Mononuclear cell (primary cell): Measurements from ENCODE around the gene MFNG. TPM values are rescaled to one million over a fixed set of nuclear protein-coding genes. Genes with fewer than 3 reads are reported as not detected.
"Not testable (repeated sequence)": the region's sequence is repeated elsewhere in the genome, so short reads cannot be mapped to it uniquely, and the experiment has no call there.

Experiments used
- H3K27me3 ChIP-seq: 2 replicates; pipeline ENCODE4 v1.6.0; 2011; ENCODE audit warnings: low read length, control low read depth; ENCODE audit not compliant: insufficient read depth
- H3K4me1 ChIP-seq: 2 replicates; pipeline ENCODE4 v1.5.1; 2011; ENCODE audit warnings: mild to moderate bottlenecking, low read length, control low read depth; ENCODE audit not compliant: insufficient read depth
- H3K4me3 ChIP-seq: 2 replicates; pipeline ENCODE4 v1.5.1; 2011; ENCODE audit warnings: mild to moderate bottlenecking, low read length, moderate library complexity
- H3K9me3 ChIP-seq: 2 replicates; pipeline ENCODE4 v1.5.1; 2011; ENCODE audit warnings: low read depth, mild to moderate bottlenecking, control low read depth, low read length
- total RNA-seq: library from RNA; depleted of rRNA; stranded (reverse); fragments of >200 nt; gene quantifications from one replicate; pipeline ENCODE4 v1.2.3, GENCODE V29; 2012

The MFNG gene, protein sequence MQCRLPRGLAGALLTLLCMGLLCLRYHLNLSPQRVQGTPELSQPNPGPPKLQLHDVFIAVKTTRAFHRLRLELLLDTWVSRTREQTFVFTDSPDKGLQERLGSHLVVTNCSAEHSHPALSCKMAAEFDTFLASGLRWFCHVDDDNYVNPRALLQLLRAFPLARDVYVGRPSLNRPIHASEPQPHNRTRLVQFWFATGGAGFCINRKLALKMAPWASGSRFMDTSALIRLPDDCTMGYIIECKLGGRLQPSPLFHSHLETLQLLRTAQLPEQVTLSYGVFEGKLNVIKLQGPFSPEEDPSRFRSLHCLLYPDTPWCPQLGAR
- total RNA-seq: 77.0 TPM

- H3K9me3 ChIP-seq: no peaks in the 10 kb centered on the region
- H3K4me3 ChIP-seq: peak within 1 kb of the TSS; percentile 61
- H3K27me3 ChIP-seq: no peaks in the 10 kb centered on the region
- H3K4me1 ChIP-seq: peaks cover 52% of the 10 kb centered on the region
Measured at GRCh38 chr22:37486224-37486845, at the start of gene MFNG. Gene MFNG (minus strand): TSS chr22:37486384. CDS start chr22:37486177, 207 bp downstream.

- Histone ChIP-seq H3K4me1 (peaks cover 22% of the 10 kb centered on the region), H3K4me3 (no peak overlapping the region), H3K27me3 (no peaks in the 10 kb centered on the region), H3K9me3 (no peaks in the 10 kb centered on the region)
Measured at GRCh38 chr22:37535159-37535558, 49.0 kb upstream of the MFNG start.

DNA sequence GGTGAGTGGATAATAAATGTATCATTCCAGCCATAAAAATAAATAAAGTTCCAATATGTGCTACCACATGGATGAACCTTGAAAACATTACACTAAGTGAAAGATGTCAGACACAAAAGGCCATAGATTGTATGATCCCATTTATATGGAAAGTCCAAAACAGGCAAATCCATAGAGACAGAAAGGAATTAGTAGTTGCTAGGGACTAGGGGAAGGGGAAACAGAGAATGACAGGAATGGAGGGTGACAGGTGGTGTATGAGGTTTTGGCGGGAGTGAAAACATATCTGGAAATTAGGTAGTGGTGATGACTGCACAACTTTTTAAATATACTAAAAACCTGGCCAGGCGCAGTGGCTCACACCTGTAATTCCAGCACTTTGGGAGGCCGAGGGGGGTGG is 48.3 kb upstream of the MFNG start:
- H3K9me3 ChIP-seq: no peaks in the 10 kb centered on the region
- H3K4me3 ChIP-seq: no peak overlapping the region
- no peaks in the 10 kb centered on the region for H3K27me3 ChIP-seq
- H3K4me1 ChIP-seq: peaks cover 26% of the 10 kb centered on the region

- peaks cover 22% of the 10 kb centered on the region for H3K4me1 ChIP-seq
- no peak overlapping the region for H3K4me3 ChIP-seq
- H3K27me3 ChIP-seq: no peaks in the 10 kb centered on the region
- no peaks in the 10 kb centered on the region for H3K9me3 ChIP-seq
Measured at GRCh38 chr22:37533995-37534394, 47.8 kb upstream of the MFNG start.

GRCh38 chr22:37529652-37530345 is 43.6 kb upstream of the MFNG start:
- peaks cover 13% of the 10 kb centered on the region for H3K4me1 ChIP-seq
- H3K27me3 ChIP-seq: no peaks in the 10 kb centered on the region
- H3K9me3 ChIP-seq: no peaks in the 10 kb centered on the region
- no peak overlapping the region for H3K4me3 ChIP-seq

DNA sequence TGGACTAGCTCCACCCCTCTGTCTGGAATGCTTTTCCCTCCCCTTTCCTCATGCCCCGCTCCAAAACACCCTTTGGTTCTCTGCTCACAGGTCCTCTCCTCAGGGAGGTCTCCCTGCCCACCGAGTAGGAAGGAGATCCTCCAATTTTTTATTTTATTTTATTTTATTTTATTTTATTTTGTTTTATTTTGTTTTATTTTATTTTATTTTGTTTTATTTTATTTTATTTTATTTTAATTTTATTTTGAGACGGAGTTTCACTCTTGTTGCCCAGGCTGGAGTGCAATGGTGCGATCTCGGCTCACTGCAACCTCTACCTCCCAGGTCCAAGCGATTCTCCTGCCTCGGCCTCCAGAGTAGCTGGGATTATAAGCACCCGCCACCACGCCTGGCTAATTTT is 41.8 kb upstream of the MFNG start:
- not testable (repeated sequence) for H3K27me3 ChIP-seq, H3K9me3 ChIP-seq, H3K4me3 ChIP-seq, H3K4me1 ChIP-seq

GRCh38 chr22:37527081-37527752 is 41.0 kb upstream of the MFNG start:
- H3K9me3 ChIP-seq, H3K27me3 ChIP-seq, H3K4me1 ChIP-seq, H3K4me3 ChIP-seq: not testable (repeated sequence)

GRCh38 chr22:37526376-37526775 is 40.2 kb upstream of the MFNG start:
- peaks cover 3% of the 10 kb centered on the region for H3K27me3 ChIP-seq
- no peak overlapping the region for H3K4me3 ChIP-seq

GRCh38 chr22:37525746-37526350 is 39.7 kb upstream of the MFNG start:
- no peak overlapping the region for H3K4me3 ChIP-seq
- peaks cover 8% of the 10 kb centered on the region for H3K27me3 ChIP-seq
- no peaks in the 10 kb centered on the region for H3K9me3 ChIP-seq
- peaks cover 7% of the 10 kb centered on the region for H3K4me1 ChIP-seq

More at GRCh38 chr22:37526376-37526775, 40.2 kb upstream of the MFNG start:
- no peaks in the 10 kb centered on the region for H3K9me3 ChIP-seq
- H3K4me1 ChIP-seq: peaks cover 7% of the 10 kb centered on the region

DNA sequence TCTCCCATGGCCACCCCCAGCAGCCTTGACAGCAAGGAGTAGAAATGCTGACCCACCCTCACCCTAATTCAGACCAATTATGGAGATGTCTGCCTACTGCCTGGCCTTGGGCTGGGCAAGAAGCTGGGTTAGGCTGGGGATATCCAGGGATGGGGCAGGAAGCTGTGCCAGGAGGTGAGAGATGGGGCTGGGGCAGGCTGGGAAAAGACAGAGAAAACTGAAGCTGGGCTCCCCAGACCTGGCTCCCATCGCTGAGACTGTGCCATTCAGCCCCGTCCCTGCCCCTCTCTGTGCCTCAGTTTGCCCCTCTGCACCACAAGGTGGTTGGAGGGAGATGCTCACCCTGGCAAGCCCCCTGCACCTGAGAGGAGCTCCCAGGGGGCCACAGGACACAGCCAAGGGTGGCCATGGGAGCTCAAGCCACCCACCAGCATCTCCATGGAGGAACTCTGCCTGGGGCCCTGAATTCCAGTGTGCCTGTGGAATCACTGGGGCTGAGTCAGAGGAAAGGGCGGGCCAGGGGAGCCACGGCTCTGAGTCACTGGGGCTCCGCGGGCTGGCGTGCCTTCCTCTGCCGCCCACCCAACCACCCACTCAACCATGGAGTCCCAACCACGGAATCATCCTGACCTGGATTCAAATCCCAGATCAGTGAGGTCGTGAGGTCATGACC is 39.0 kb upstream of the MFNG start:
- Histone ChIP-seq H3K27me3 (peaks cover 14% of the 10 kb centered on the region), H3K9me3 (no peaks in the 10 kb centered on the region), H3K4me3 (no peak overlapping the region), H3K4me1 (peaks cover 6% of the 10 kb centered on the region)

DNA sequence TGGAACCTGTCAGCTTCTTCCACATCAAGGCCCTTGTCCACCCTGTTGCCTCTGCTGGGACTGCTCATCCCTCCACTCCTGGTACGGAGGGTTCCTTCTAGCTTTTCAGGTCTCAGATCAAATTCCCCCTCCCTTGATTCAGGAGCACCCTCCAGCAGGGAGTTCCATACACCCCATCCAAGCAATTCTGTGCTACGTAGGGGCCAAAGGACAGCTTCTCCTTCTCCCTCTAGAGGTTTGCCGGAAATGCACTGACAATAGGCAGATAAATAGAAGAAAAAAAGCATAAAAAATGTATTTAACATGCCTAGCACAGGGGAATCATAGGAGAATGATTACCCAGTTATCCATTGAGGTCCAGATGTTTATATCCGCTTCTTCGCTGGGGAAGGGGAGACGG is 36.3 kb upstream of the MFNG start:
- Histone ChIP-seq H3K9me3 (no peaks in the 10 kb centered on the region), H3K4me3 (no peak overlapping the region), H3K27me3 (peaks cover 27% of the 10 kb centered on the region), H3K4me1 (peaks cover 5% of the 10 kb centered on the region)

- peaks cover 32% of the 10 kb centered on the region for H3K27me3 ChIP-seq
- H3K9me3 ChIP-seq: no peaks in the 10 kb centered on the region
- H3K4me3 ChIP-seq: no peak overlapping the region
- peaks cover 5% of the 10 kb centered on the region for H3K4me1 ChIP-seq
Measured at GRCh38 chr22:37521236-37521739, 35.1 kb upstream of the MFNG start.

- H3K27me3 ChIP-seq: peaks cover 32% of the 10 kb centered on the region
Measured at GRCh38 chr22:37520776-37521191, 34.6 kb upstream of the MFNG start.

More at GRCh38 chr22:37520776-37521191, 34.6 kb upstream of the MFNG start:
- H3K9me3 ChIP-seq: no peaks in the 10 kb centered on the region
- peaks cover 5% of the 10 kb centered on the region for H3K4me1 ChIP-seq
- no peak overlapping the region for H3K4me3 ChIP-seq
